ENCODE data around the gene XRCC3.
"Not testable (repeated sequence)": the region's sequence is repeated elsewhere in the genome, so short reads cannot be mapped to it uniquely, and the experiment has no call there.

Gene XRCC3

GRCh38 chr14:103662029-103662428 is 53.2 kb downstream of the XRCC3 start:
- no peak for DNase-seq

- no peak for DNase-seq
Measured at GRCh38 chr14:103659631-103660030, 55.6 kb downstream of the XRCC3 start.

- no peak for DNase-seq
Measured at GRCh38 chr14:103657471-103657870, 57.8 kb downstream of the XRCC3 start.

- DNase-seq, result no peak
Measured at GRCh38 chr14:103656756-103657133, 58.5 kb downstream of the XRCC3 start.

GRCh38 chr14:103656031-103656755 is 59.1 kb downstream of the XRCC3 start:
- no peak for DNase-seq

GRCh38 chr14:103654619-103655018 is 60.6 kb downstream of the XRCC3 start:
- DNase-seq, result no peak

GRCh38 chr14:103653805-103654204 is 61.4 kb downstream of the XRCC3 start:
- DNase-seq, result no peak

- not testable (repeated sequence) for DNase-seq
Measured at GRCh38 chr14:103653336-103653735, 61.9 kb downstream of the XRCC3 start.

GRCh38 chr14:103652806-103653205 is 62.4 kb downstream of the XRCC3 start:
- DNase-seq, result no peak

GRCh38 chr14:103651585-103651984 is 63.7 kb downstream of the XRCC3 start:
- no peak for DNase-seq

- no peak for DNase-seq
Measured at GRCh38 chr14:103650213-103650612, 65.0 kb downstream of the XRCC3 start.

GRCh38 chr14:103649001-103649400 is 66.2 kb downstream of the XRCC3 start:
- DNase-seq, result no peak

Data from NCI-H2081 treated with DMSO at 0.1 percent for 48 hours (cell line).